CD4-positive, alpha-beta T cell treated with Interleukin-17A for 4 hours (primary cell): ENCODE measurements around the gene BTBD3.

Experiments
- DNase-seq: peaks from one replicate; pipeline ENCODE4 v3.0.0-alpha.2; 2020; ENCODE audit warnings: mixed read lengths

BTBD3 gene

GRCh38 chr20:11972478-11972877 lies 54.8 kb downstream of the BTBD3 start:
- no peak for DNase-seq
